GM13977 (cell line): Measurements from ENCODE around the gene MYH14.

Experiments used
- DNase-seq: peaks from one replicate; pipeline ENCODE4 v3.0.0; 2012; ENCODE audit warnings: low spot score
- in situ Hi-C: fragments of 300-500 bp; cut with MboI; formaldehyde crosslinking; loops from one replicate; pipeline ENCODE4 v1.12.0; 2022; ENCODE audit warnings: low sequenced_read_pairs, low pct_unique_long_range_greater_than_20kb, mixed read lengths, inconsistent platforms; ENCODE audit not compliant: unreplicated experiment
- TF ChIP-seq, protein P1 (sequence below): IDR thresholded peaks from 2 replicates; pipeline ENCODE4 v1.5.1; 2012; ENCODE audit warnings: mild to moderate bottlenecking, control low read depth; ENCODE audit not compliant: insufficient read depth; ENCODE audit errors: extremely low read depth, missing control alignments

The MYH14 gene

GRCh38 chr19:50314724-50315708 is 111.6 kb downstream of the MYH14 start:
- DNase-seq = no peak
- in situ Hi-C loops = no loop called here
- TF ChIP-seq, protein P1, sequence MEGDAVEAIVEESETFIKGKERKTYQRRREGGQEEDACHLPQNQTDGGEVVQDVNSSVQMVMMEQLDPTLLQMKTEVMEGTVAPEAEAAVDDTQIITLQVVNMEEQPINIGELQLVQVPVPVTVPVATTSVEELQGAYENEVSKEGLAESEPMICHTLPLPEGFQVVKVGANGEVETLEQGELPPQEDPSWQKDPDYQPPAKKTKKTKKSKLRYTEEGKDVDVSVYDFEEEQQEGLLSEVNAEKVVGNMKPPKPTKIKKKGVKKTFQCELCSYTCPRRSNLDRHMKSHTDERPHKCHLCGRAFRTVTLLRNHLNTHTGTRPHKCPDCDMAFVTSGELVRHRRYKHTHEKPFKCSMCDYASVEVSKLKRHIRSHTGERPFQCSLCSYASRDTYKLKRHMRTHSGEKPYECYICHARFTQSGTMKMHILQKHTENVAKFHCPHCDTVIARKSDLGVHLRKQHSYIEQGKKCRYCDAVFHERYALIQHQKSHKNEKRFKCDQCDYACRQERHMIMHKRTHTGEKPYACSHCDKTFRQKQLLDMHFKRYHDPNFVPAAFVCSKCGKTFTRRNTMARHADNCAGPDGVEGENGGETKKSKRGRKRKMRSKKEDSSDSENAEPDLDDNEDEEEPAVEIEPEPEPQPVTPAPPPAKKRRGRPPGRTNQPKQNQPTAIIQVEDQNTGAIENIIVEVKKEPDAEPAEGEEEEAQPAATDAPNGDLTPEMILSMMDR = no peak

- in situ Hi-C loops = no loop called here
- TF ChIP-seq, protein P1 = no peak
- DNase-seq = peak; percentile 86
Measured at GRCh38 chr19:50315773-50316448, 112.5 kb downstream of the MYH14 start.

GRCh38 chr19:50317115-50317514 is 113.7 kb downstream of the MYH14 start:
- no peak for DNase-seq
- in situ Hi-C loops = no loop called here
- TF ChIP-seq, protein P1 = no peak

- in situ Hi-C loops = no loop called here
- TF ChIP-seq, protein P1 = no peak
- DNase-seq = no peak
Measured at GRCh38 chr19:50318438-50318837, 115.0 kb downstream of the MYH14 start.

DNA sequence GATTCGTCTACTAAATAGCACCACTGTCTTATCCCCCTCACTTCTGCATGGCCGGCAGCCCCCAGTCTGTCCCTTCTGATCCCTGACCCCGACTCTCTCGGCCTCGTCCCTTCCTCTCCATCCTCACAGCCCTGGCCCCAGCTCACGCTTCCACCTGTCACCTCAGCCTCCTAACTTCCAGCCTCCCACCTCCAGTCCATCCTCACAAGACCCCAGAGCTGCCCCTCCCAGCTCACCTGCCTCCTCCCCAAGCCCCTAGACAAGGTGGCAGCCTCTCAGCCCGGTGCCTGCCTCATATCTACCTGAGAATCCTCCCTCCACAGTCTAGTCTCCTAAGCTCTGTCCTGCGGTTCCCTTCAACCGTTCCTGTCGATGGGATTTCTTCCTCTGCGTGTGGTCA is 115.7 kb downstream of the MYH14 start:
- TF ChIP-seq, protein P1 = no peak
- in situ Hi-C loops = no loop called here
- DNase-seq = peak; percentile 4

DNA sequence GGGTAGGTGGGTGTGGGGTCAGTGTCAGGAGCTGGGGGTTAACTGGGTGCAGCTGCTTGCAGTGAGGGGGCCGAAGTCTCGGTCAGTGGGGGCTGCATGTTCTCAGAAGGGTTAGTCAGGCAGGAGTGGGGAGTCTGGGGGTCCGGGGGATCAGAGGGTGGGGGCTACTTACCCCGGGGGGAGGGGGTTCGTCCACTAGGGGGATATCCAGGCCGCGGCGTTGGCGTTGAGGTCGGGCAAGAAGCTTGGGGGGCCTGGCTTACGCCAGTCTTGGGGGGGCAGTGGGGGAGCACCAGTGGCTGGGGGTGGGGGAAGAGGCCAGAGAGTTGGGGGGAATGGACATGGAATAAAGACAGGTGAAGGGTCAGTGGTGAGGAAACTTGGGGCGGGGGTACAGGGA is 116.6 kb downstream of the MYH14 start:
- DNase-seq = no peak
- in situ Hi-C loops = no loop called here
- TF ChIP-seq, protein P1 = no peak
